ENCODE data around the gene CCDC83. TPM values are rescaled to one million over a fixed set of nuclear protein-coding genes. Genes with fewer than 3 reads are reported as not detected.
"Not testable (repeated sequence)": the region's sequence is repeated elsewhere in the genome, so short reads cannot be mapped to it uniquely, and the experiment has no call there.

The CCDC83 gene
- total and polyA plus RNA-seq, 2 experiments from 2014 or later, result not detected

GRCh38 chr11:85835263-85835662, 19.9 kb upstream of the CCDC83 start:
- in situ Hi-C loops (cut with MboI), result no loop called here
- Histone ChIP-seq H3K27ac (no peak overlapping the region), H4K20me1 (ENCODE audit: insufficient read depth) (no peaks in the 10 kb centered on the region), H3K4me3 (no peak overlapping the region), H3K4me2 (ENCODE audit: unreplicated experiment) (no peak overlapping the region), H3K4me1 (ENCODE audit: insufficient read depth) (no peaks in the 10 kb centered on the region), H2AFZ (no peak overlapping the region), H3K79me2 (ENCODE audit: insufficient read depth) (no peaks in the 10 kb centered on the region), H3K27me3 (replicated peaks; ENCODE audit: insufficient read depth) (no peaks in the 10 kb centered on the region), H3F3A (ENCODE audit: insufficient read depth) (no peaks in the 10 kb centered on the region), H3K36me3 (ENCODE audit: low read depth) (no peaks in the 10 kb centered on the region), H3K9me3 (ENCODE audit: low read depth) (no peaks in the 10 kb centered on the region), H3K9me2 (ENCODE audit: insufficient read depth) (no peaks in the 10 kb centered on the region), H3K9ac (no peak overlapping the region)
- DNase-seq, result no peak
- 69 to 85% methylated on average over 1 of the region's 1 CpG for WGBS, 2 experiments (ENCODE audit: low coverage in 1 of 2, low lambda C conversion rate in 2 of 2, missing lambda C conversion rate in 2 of 2)
- TF ChIP-seq EZH2 (IDR thresholded peaks at IDR 0.05; ENCODE audit: insufficient read depth, poor library complexity, severe bottlenecking) (no peak), EZH2phosphoT487 (IDR thresholded peaks at IDR 0.05; ENCODE audit: insufficient read depth, low read depth) (no peak)

GRCh38 chr11:85835729-85836128, 19.5 kb upstream of the CCDC83 start:
- DNase-seq, result no peak
- H3K27me3 ChIP-seq (replicated peaks; ENCODE audit: insufficient read depth), result no peaks in the 10 kb centered on the region
- H3K4me1 ChIP-seq (ENCODE audit: insufficient read depth), result no peaks in the 10 kb centered on the region
- no peaks in the 10 kb centered on the region for H3K79me2 ChIP-seq (ENCODE audit: insufficient read depth)
- in situ Hi-C loops (cut with MboI), result no loop called here
- H3K9ac ChIP-seq, result no peak overlapping the region
- H3K36me3 ChIP-seq (ENCODE audit: low read depth), result no peaks in the 10 kb centered on the region
- H3K27ac ChIP-seq, result no peak overlapping the region
- H3K9me3 ChIP-seq (ENCODE audit: low read depth), result no peaks in the 10 kb centered on the region
- no peak overlapping the region for H2AFZ ChIP-seq
- H4K20me1 ChIP-seq (ENCODE audit: insufficient read depth), result no peaks in the 10 kb centered on the region
- WGBS, 2 experiments (ENCODE audit: low coverage in 1 of 2, low lambda C conversion rate in 2 of 2, missing lambda C conversion rate in 2 of 2), result 43 to 52% methylated on average over 3 of the region's 3 CpGs
- H3K4me3 ChIP-seq, result no peak overlapping the region
- no peak overlapping the region for H3K4me2 ChIP-seq (ENCODE audit: unreplicated experiment)
- H3F3A ChIP-seq (ENCODE audit: insufficient read depth), result no peaks in the 10 kb centered on the region
- TF ChIP-seq EZH2 (IDR thresholded peaks at IDR 0.05; ENCODE audit: insufficient read depth, poor library complexity, severe bottlenecking) (no peak), EZH2phosphoT487 (IDR thresholded peaks at IDR 0.05; ENCODE audit: insufficient read depth, low read depth) (no peak)
- H3K9me2 ChIP-seq (ENCODE audit: insufficient read depth), result no peaks in the 10 kb centered on the region

- H3K4me3 ChIP-seq; H3K36me3 ChIP-seq (ENCODE audit: low read depth); H3K27me3 ChIP-seq (replicated peaks; ENCODE audit: insufficient read depth); H3K4me2 ChIP-seq (ENCODE audit: unreplicated experiment); H3K9me3 ChIP-seq (ENCODE audit: low read depth); H2AFZ ChIP-seq; DNase-seq; H3K27ac ChIP-seq; H3K79me2 ChIP-seq (ENCODE audit: insufficient read depth); H4K20me1 ChIP-seq (ENCODE audit: insufficient read depth); H3K9me2 ChIP-seq (ENCODE audit: insufficient read depth); H3K9ac ChIP-seq: not testable (repeated sequence)
- in situ Hi-C loops (cut with MboI), result loop anchor here (10.0 kb wide), 1 partner anchor 146 kb away; no protein-coding TSS in a partner anchor
- Histone ChIP-seq H3F3A (ENCODE audit: insufficient read depth) (peaks cover 19% of the 10 kb centered on the region), H3K4me1 (ENCODE audit: insufficient read depth) (peaks cover 16% of the 10 kb centered on the region)
Observed at GRCh38 chr11:85840932-85841331, 14.3 kb upstream of the CCDC83 start.

- no peak for DNase-seq
- Histone ChIP-seq H3K4me2 (ENCODE audit: unreplicated experiment) (peak overlapping the region; percentile 0), H3K27ac (no peak overlapping the region), H3F3A (ENCODE audit: insufficient read depth) (peaks cover 19% of the 10 kb centered on the region), H3K9me3 (ENCODE audit: low read depth) (no peaks in the 10 kb centered on the region), H3K79me2 (ENCODE audit: insufficient read depth) (no peaks in the 10 kb centered on the region), H3K9me2 (ENCODE audit: insufficient read depth) (no peaks in the 10 kb centered on the region), H3K4me1 (ENCODE audit: insufficient read depth) (peaks cover 16% of the 10 kb centered on the region), H4K20me1 (ENCODE audit: insufficient read depth) (no peaks in the 10 kb centered on the region), H3K9ac (no peak overlapping the region), H2AFZ (no peak overlapping the region), H3K36me3 (ENCODE audit: low read depth) (no peaks in the 10 kb centered on the region), H3K27me3 (replicated peaks; ENCODE audit: insufficient read depth) (no peaks in the 10 kb centered on the region), H3K4me3 (no peak overlapping the region)
- no peak for TF ChIP-seq EZH2phosphoT487 (IDR thresholded peaks at IDR 0.05; ENCODE audit: insufficient read depth, low read depth)
- TF ChIP-seq EZH2 (IDR thresholded peaks at IDR 0.05; ENCODE audit: insufficient read depth, poor library complexity, severe bottlenecking), result no peak
- in situ Hi-C loops (cut with MboI), result loop anchor here (10.0 kb wide), 1 partner anchor 149 kb away; no protein-coding TSS in a partner anchor
- WGBS, 2 experiments (ENCODE audit: low coverage in 1 of 2, low lambda C conversion rate in 2 of 2, missing lambda C conversion rate in 2 of 2), result 84 to 88% methylated on average over 3 of the region's 3 CpGs
Observed at GRCh38 chr11:85843929-85844328, 11.3 kb upstream of the CCDC83 start.

- Histone ChIP-seq H3K4me3 (no peak overlapping the region), H3K4me2 (ENCODE audit: unreplicated experiment) (peak overlapping the region; percentile 4), H3K9me3 (ENCODE audit: low read depth) (no peaks in the 10 kb centered on the region), H3K79me2 (ENCODE audit: insufficient read depth) (no peaks in the 10 kb centered on the region), H3K27ac (peak overlapping the region; percentile 25), H3K36me3 (ENCODE audit: low read depth) (no peaks in the 10 kb centered on the region), H3K9me2 (ENCODE audit: insufficient read depth) (no peaks in the 10 kb centered on the region), H3K27me3 (replicated peaks; ENCODE audit: insufficient read depth) (no peaks in the 10 kb centered on the region), H3F3A (ENCODE audit: insufficient read depth) (peaks cover 19% of the 10 kb centered on the region), H4K20me1 (ENCODE audit: insufficient read depth) (no peaks in the 10 kb centered on the region), H3K4me1 (ENCODE audit: insufficient read depth) (peaks cover 16% of the 10 kb centered on the region), H2AFZ (no peak overlapping the region), H3K9ac (no peak overlapping the region)
- peak; percentile 82 for DNase-seq
- in situ Hi-C loops (cut with MboI), result loop anchor here (10.0 kb wide), 1 partner anchor 150 kb away; no protein-coding TSS in a partner anchor
- TF ChIP-seq EZH2phosphoT487 (IDR thresholded peaks at IDR 0.05; ENCODE audit: insufficient read depth, low read depth) (no peak), EZH2 (IDR thresholded peaks at IDR 0.05; ENCODE audit: insufficient read depth, poor library complexity, severe bottlenecking) (no peak)
- 56 to 59% methylated on average over 2 of the region's 2 CpGs for WGBS, 2 experiments (ENCODE audit: low coverage in 1 of 2, low lambda C conversion rate in 2 of 2, missing lambda C conversion rate in 2 of 2)
Observed at GRCh38 chr11:85844439-85845123, 10.6 kb upstream of the CCDC83 start.

Data from GM23248 (cell line).